MG63 (cell line): ENCODE measurements around the gene PTPRN2. TPM values are rescaled to one million over a fixed set of nuclear protein-coding genes. Genes with fewer than 3 reads are reported as not detected.

Experiments
- DNase-seq: peaks from one replicate; pipeline ENCODE4 v3.0.0-alpha.2; 2020
- H3K27me3 ChIP-seq: fragments of 250-450 bp; sonication (Bioruptor Pico); 2 replicates; pipeline ENCODE4 v1.5.1; 2020; ENCODE audit warnings: mild to moderate bottlenecking, moderate library complexity
- H3K36me3 ChIP-seq: fragments of 250-450 bp; sonication (Bioruptor Pico); 2 replicates; pipeline ENCODE4 v1.5.1; 2020; ENCODE audit warnings: mild to moderate bottlenecking, moderate library complexity
- H3K4me3 ChIP-seq: fragments of 250-450 bp; sonication (Bioruptor Pico); 2 replicates; pipeline ENCODE4 v1.5.1; 2020; ENCODE audit warnings: mild to moderate bottlenecking, moderate library complexity
- H3K9me3 ChIP-seq: fragments of 250-450 bp; sonication (Bioruptor Pico); 2 replicates; pipeline ENCODE4 v1.5.1; 2020; ENCODE audit warnings: mild to moderate bottlenecking, moderate library complexity
- total RNA-seq: library from RNA; depleted of rRNA; stranded (reverse); fragments of >200 nt; shearing (Covaris generic); gene quantifications from 2 replicates; pipeline ENCODE4 v1.2.3, GENCODE V29; 2014; ENCODE audit warnings: low replicate concordance

PTPRN2 gene
- total RNA-seq, 1 experiment from 2014 or later, result 0.16 TPM

- no peaks in the 10 kb centered on the region for H3K9me3 ChIP-seq
- no peak overlapping the region for H3K4me3 ChIP-seq
- no peaks in the 10 kb centered on the region for H3K27me3 ChIP-seq
- no peak for DNase-seq
- H3K36me3 ChIP-seq, result no peaks in the 10 kb centered on the region
Observed at GRCh38 chr7:157580324-157580723, 1007.3 kb downstream of the PTPRN2 start.

GRCh38 chr7:157579425-157579824 is 1008.2 kb downstream of the PTPRN2 start:
- no peaks in the 10 kb centered on the region for H3K27me3 ChIP-seq
- H3K4me3 ChIP-seq, result no peak overlapping the region
- H3K9me3 ChIP-seq, result no peaks in the 10 kb centered on the region
- DNase-seq, result no peak
- H3K36me3 ChIP-seq, result no peaks in the 10 kb centered on the region

- H3K9me3 ChIP-seq, result no peaks in the 10 kb centered on the region
Observed at GRCh38 chr7:157577796-157578339, 1009.8 kb downstream of the PTPRN2 start.

GRCh38 chr7:157577061-157577460 is 1010.6 kb downstream of the PTPRN2 start:
- no peaks in the 10 kb centered on the region for H3K36me3 ChIP-seq
- no peak for DNase-seq
- H3K4me3 ChIP-seq, result no peak overlapping the region
- H3K27me3 ChIP-seq, result no peaks in the 10 kb centered on the region
- H3K9me3 ChIP-seq, result no peaks in the 10 kb centered on the region

More at GRCh38 chr7:157577796-157578339, 1009.8 kb downstream of the PTPRN2 start:
- DNase-seq, result no peak
- Histone ChIP-seq H3K27me3 (no peaks in the 10 kb centered on the region), H3K36me3 (no peaks in the 10 kb centered on the region), H3K4me3 (no peak overlapping the region)

GRCh38 chr7:157576415-157576814 is 1011.2 kb downstream of the PTPRN2 start:
- H3K27me3 ChIP-seq, result no peaks in the 10 kb centered on the region
- no peaks in the 10 kb centered on the region for H3K9me3 ChIP-seq
- no peak overlapping the region for H3K4me3 ChIP-seq
- DNase-seq, result no peak
- no peaks in the 10 kb centered on the region for H3K36me3 ChIP-seq

GRCh38 chr7:157575777-157576176 is 1011.8 kb downstream of the PTPRN2 start:
- Histone ChIP-seq H3K9me3 (no peaks in the 10 kb centered on the region), H3K36me3 (no peaks in the 10 kb centered on the region), H3K4me3 (no peak overlapping the region), H3K27me3 (no peaks in the 10 kb centered on the region)
- DNase-seq, result no peak

GRCh38 chr7:157574914-157575586 is 1012.6 kb downstream of the PTPRN2 start:
- Histone ChIP-seq H3K4me3 (no peak overlapping the region), H3K9me3 (no peaks in the 10 kb centered on the region), H3K27me3 (no peaks in the 10 kb centered on the region), H3K36me3 (no peaks in the 10 kb centered on the region)
- no peak for DNase-seq

GRCh38 chr7:157574120-157574825 is 1013.4 kb downstream of the PTPRN2 start:
- no peak overlapping the region for H3K4me3 ChIP-seq
- DNase-seq, result no peak
- H3K27me3 ChIP-seq, result no peaks in the 10 kb centered on the region
- H3K9me3 ChIP-seq, result no peaks in the 10 kb centered on the region
- no peaks in the 10 kb centered on the region for H3K36me3 ChIP-seq

- no peaks in the 10 kb centered on the region for H3K9me3 ChIP-seq
- H3K36me3 ChIP-seq, result no peaks in the 10 kb centered on the region
- no peak for DNase-seq
- H3K27me3 ChIP-seq, result no peaks in the 10 kb centered on the region
- H3K4me3 ChIP-seq, result no peak overlapping the region
Observed at GRCh38 chr7:157573244-157573643, 1014.4 kb downstream of the PTPRN2 start.

GRCh38 chr7:157572622-157573021 is 1015.0 kb downstream of the PTPRN2 start:
- H3K27me3 ChIP-seq, result no peaks in the 10 kb centered on the region
- no peaks in the 10 kb centered on the region for H3K9me3 ChIP-seq
- no peak for DNase-seq
- H3K36me3 ChIP-seq, result no peaks in the 10 kb centered on the region
- no peak overlapping the region for H3K4me3 ChIP-seq

GRCh38 chr7:157570531-157571200 is 1017.0 kb downstream of the PTPRN2 start:
- Histone ChIP-seq H3K9me3 (no peaks in the 10 kb centered on the region), H3K36me3 (no peaks in the 10 kb centered on the region), H3K4me3 (no peak overlapping the region), H3K27me3 (no peaks in the 10 kb centered on the region)
- no peak for DNase-seq

- H3K4me3 ChIP-seq, result no peak overlapping the region
- DNase-seq, result no peak
- H3K27me3 ChIP-seq, result no peaks in the 10 kb centered on the region
- no peaks in the 10 kb centered on the region for H3K9me3 ChIP-seq
- H3K36me3 ChIP-seq, result no peaks in the 10 kb centered on the region
Observed at GRCh38 chr7:157569967-157570366, 1017.7 kb downstream of the PTPRN2 start.

GRCh38 chr7:157568770-157569584 is 1018.6 kb downstream of the PTPRN2 start:
- DNase-seq, result no peak
- H3K9me3 ChIP-seq, result no peaks in the 10 kb centered on the region

GRCh38 chr7:157568106-157568769 is 1019.4 kb downstream of the PTPRN2 start:
- Histone ChIP-seq H3K9me3 (no peaks in the 10 kb centered on the region), H3K27me3 (no peaks in the 10 kb centered on the region), H3K36me3 (no peaks in the 10 kb centered on the region), H3K4me3 (no peak overlapping the region)
- DNase-seq, result no peak

More at GRCh38 chr7:157568770-157569584, 1018.6 kb downstream of the PTPRN2 start:
- Histone ChIP-seq H3K4me3 (no peak overlapping the region), H3K27me3 (no peaks in the 10 kb centered on the region), H3K36me3 (no peaks in the 10 kb centered on the region)

GRCh38 chr7:157567666-157568065 is 1020.0 kb downstream of the PTPRN2 start:
- Histone ChIP-seq H3K4me3 (no peak overlapping the region), H3K36me3 (no peaks in the 10 kb centered on the region), H3K9me3 (no peaks in the 10 kb centered on the region), H3K27me3 (no peaks in the 10 kb centered on the region)
- no peak for DNase-seq

- Histone ChIP-seq H3K9me3 (no peaks in the 10 kb centered on the region), H3K36me3 (no peaks in the 10 kb centered on the region), H3K27me3 (no peaks in the 10 kb centered on the region), H3K4me3 (no peak overlapping the region)
- no peak for DNase-seq
Observed at GRCh38 chr7:157566631-157567006, 1021.0 kb downstream of the PTPRN2 start.
